Stimulated activated CD4-positive, alpha-beta T cell treated with anti-CD3 and anti-CD28 coated beads, Interleukin-1b, Interleukin-23, amount 100 ng/mL, for 24 hours (primary cell): ENCODE measurements around the gene CRTAP.
"Not testable (repeated sequence)": the region's sequence is repeated elsewhere in the genome, so short reads cannot be mapped to it uniquely, and the experiment has no call there.

Source experiments
- DNase-seq, 4 experiments: peaks; one replicate each; pipeline ENCODE4 v3.0.0-alpha.2; 2020; ENCODE audit warnings: low read depth in 4 of 4, low spot score in 1 of 4

Gene CRTAP

GRCh38 chr3:33099109-33099645 is 14.6 kb upstream of the CRTAP start:
- no peak for DNase-seq

DNA sequence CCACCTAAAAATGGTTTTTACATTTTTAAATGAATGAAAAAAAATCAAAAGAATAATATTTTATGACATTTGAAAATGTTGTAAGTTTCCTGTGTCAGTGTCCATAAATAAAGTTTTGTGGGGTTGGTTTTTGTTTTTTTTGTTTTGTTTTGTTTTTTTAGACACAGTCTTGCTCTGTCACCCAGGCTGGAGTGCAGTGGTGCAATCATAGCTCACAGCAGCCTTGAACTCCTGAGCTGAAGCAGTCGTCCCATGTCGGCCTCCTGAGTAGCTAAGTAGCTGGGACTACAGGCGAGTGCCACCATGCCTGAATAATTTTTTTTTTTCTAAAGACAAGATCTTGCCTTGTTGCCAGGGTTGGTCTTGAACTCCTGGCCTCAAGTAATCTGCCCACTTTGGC is 14.1 kb upstream of the CRTAP start:
- DNase-seq: no peak

DNA sequence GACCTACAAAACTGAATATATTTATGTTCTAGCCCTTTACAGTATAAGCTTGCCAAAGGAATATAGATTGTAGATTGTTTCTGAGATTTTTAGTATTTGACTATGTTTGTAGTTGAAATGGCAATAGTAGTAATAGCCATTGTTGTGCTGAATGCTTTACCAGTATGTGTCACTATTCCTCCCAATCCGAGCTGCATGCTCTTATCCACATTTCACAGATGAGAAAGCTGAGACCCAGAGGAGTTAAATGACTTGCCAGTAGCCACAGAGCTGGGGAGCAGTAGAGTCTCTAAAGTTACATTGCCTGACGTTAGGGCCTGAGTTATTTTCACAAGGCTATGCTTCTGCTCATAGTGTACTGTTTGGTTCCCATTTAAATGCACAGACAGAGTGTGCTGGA is 13.6 kb upstream of the CRTAP start:
- no peak for DNase-seq

- no peak for DNase-seq
Measured at GRCh38 chr3:33103034-33103433, 10.8 kb upstream of the CRTAP start.

GRCh38 chr3:33103480-33103879 is 10.3 kb upstream of the CRTAP start:
- DNase-seq: no peak

DNA sequence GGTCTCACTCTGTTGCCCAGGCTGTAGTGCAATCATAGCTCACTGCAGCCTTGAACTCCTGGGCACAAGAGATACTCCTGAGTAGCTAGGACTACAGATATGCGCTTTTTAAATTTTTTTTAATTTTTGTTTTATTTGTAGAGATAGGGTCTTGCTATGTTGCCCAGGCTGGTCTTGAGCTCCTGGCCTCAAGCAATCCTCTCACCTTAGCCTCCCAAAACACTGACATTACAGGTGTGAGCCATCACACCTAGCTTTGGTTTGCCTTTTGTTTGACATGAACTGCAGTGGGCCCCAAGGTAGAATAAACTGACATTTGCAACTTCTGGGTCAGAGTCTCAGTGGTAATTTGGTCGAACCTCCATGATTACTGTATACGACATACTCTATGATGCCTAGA is 9.0 kb upstream of the CRTAP start:
- DNase-seq: no peak

DNA sequence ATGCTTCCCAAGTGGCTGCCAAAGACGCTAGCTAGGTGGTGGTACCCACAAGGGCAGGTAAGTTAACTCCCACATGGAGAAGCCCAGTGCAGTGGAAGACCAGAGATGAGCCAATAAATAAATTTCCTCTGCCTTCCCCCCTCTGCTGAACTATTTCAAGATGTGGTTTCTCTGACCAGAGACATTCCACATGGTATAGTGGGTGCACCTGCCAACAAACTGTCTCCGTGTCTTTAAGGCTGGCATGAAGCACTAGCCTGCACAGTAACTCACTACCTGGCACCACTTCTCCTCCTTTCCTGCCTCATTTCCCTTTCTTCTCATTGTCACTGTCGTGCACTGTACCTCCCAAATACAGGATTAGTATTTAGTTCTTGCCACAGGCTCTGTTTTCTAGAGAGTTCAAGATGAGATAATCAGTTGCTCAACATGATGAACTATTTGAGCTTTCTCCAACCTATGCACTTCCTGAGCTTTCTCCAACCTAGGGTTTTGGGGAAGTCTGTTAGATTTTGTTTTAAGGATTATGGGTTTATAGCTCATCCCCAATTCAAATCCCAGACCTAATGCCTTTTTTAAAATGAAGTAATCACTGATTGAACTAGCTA is 8.4 kb upstream of the CRTAP start:
- DNase-seq: no peak

DNA sequence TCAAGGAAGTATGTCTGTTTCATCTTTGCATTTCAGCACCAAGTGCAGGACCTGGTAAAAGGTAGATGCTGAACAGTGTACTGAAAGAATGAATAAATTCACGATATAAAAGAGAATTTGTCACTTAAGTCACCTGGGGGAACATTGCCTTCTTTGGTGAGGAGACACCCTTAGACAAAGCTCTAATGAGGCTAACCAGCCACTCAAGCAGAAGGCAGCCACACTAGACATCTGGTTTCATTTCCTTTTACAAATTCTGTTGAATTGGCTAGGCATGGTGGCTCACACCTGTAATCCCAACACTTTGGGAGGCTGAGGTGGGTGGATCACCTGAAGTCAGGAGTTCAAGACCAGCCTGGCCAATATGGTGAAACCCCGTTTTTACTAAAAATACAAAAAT is 7.0 kb upstream of the CRTAP start:
- not testable (repeated sequence) for DNase-seq

DNA sequence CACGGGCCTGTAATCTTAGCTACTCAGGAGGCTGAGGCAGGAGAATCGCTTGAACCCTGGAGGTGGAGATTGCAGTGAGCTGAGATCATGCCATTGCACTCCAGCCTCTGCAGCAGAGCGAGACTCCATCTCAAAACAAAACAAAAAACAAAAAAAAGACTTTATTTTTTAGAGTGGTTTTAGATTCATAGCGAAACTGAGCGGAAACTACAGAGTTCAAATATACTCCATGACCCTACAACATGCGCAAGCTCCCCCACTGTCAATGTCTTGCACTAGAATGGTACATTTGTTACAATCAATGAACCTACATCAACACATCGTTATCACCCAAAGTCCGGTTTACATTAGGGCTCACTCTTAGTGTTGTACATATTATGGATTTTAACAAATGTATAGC is 2.2 kb upstream of the CRTAP start:
- DNase-seq: no peak

DNA sequence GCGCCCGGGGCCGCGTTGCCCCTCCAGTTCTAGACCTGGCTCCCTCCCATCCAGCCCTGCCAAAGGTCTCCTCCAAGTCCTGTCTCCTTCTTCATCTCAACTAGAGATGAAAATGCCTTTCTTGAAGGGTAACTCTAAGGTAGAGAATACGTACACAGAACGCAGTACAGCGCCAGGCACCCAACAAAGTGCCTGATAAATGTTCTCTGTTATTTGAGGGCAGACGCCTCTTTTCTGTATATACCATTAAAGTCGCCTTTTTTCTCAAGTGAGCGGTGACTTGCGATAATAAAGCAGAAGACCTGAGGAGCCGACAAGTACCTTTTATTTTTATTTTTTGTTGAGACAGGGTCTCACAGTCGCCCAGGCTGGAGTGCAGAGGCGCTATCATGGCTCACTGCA is 809 bp downstream of the CRTAP start:
- no peak for DNase-seq

DNA sequence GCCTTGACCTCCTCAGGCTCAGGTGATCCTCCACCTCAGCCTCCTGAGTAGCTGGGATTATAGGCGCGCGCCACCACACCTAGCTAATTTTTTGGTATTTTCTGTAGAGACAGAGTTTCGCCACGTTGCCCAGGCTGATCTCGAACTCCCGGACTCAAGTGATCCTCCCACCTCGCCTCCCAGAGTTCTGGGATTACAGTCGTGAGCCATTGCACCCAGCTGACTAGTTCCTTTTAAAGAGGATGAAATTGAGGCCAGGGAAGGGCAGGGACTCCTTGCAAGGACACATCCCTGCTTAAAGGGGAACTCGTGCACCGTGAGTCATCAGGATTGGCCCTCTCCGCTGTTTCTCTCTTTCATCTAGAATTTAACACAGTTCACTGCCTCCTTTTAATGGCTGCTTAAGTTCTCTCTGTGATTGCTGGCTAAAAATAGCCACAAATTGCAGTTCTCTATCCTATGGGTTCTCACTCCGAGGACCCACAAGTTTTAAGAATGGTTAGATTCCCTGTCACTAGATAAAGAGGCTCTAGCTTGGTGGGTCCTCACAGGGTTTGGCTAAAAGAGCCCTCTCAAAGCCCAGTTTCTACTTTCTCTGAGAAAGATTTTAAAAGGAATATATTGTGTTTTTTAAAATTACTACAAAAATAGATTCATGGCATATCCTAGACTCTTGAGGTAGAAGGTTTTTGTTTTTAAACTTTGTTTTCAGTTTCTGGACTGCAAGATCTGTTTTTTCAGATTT is 1.4 kb downstream of the CRTAP start:
- DNase-seq: no peak

DNA sequence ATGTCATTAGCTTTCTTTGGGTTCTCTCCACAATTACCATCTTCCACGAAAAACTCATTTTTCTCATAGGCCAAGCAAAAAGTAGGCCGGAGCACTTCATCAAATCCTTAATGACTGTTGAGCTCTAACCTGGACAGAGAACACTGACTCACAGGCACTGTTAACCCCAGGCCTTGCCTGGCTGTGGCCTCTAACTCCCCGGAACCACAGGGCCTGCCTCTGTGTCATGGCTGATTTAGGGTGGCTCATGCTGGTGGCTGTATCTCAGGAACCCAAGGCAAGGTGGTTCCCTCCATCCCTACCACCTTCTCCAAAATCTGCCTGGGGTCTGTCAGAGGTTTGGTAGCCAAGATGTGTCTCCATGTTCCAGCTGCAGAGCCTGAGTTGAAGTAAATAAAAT is 3.6 kb downstream of the CRTAP start:
- DNase-seq: no peak

- DNase-seq: no peak
Measured at GRCh38 chr3:33119891-33120290, 6.1 kb downstream of the CRTAP start.

DNA sequence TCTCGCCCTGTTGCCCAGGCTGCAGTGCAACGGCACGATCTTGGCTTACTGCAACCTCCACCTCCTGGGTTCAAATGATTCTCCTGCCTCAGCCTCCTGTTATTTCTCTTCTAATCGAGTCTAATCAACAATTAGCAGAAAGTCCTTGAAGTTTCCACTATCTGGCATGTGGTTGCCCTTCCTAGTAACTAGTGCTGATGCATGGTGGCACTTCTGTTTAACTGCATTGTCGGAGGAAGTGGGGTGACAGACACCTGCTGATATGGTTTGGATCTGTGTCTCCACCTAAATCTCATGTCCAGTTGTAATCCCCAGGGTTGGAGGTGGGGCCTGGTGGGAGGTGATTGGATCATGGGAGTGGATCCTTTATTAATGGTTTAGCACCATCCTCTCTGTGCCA is 9.2 kb downstream of the CRTAP start:
- no peak for DNase-seq

DNA sequence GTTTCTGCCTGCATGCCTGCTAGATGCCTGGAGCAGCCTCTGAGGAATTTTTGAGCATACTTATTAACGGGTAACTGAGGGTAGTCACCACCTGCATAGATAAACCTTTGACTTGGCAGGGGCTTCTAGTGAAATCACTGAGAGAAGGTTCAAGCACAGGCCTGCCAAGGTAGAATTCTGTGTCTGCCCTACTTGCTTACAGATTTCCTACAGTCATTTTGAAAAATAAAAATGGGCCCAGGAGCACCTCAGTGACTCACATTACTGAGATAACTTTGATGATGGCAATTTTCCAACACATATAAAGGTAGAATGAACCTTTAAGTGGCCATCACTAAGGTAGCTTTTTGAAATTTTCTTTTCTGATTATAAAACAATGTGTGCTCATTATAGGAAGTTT is 10.8 kb downstream of the CRTAP start:
- DNase-seq: no peak

GRCh38 chr3:33125840-33126239 is 12.0 kb downstream of the CRTAP start:
- DNase-seq: no peak

DNA sequence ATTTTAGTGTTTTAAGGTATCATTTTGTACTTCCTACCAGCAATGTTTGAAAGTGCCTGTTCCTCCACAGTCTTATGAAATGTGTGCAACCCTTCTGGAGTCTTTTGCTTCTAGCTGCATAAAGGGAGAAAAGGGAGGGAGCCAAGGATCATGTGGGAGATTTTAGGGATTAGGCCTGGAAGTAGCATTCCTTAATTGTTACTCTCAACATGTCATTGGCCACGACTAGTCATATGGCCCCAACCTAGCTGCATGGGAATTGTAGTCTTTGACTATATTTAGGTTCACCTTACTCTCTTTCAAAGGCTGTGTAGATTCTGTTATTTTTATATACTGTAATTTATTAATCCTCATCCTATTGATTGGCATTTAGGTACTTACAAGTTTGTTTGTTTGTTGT is 14.9 kb downstream of the CRTAP start:
- no peak for DNase-seq

DNA sequence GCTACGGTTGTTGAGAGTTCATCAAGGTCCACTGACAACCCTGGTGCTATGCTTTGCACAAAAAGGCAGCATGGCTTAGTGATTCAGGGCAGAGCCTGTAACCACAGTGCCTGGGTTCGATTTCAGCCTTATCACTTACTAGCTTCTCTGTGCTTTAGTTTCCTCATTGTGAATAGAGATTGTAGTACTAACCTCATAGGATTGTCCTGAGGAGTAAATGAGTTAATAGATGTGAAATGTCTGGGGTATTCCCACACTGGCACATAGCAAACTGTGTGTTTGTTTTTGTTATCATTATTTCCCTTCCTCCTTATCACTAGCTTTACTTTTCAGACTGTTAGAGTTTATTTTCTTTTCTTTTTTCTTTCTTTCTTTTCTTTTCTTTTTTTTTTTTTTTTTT is 16.3 kb downstream of the CRTAP start:
- no peak for DNase-seq

DNA sequence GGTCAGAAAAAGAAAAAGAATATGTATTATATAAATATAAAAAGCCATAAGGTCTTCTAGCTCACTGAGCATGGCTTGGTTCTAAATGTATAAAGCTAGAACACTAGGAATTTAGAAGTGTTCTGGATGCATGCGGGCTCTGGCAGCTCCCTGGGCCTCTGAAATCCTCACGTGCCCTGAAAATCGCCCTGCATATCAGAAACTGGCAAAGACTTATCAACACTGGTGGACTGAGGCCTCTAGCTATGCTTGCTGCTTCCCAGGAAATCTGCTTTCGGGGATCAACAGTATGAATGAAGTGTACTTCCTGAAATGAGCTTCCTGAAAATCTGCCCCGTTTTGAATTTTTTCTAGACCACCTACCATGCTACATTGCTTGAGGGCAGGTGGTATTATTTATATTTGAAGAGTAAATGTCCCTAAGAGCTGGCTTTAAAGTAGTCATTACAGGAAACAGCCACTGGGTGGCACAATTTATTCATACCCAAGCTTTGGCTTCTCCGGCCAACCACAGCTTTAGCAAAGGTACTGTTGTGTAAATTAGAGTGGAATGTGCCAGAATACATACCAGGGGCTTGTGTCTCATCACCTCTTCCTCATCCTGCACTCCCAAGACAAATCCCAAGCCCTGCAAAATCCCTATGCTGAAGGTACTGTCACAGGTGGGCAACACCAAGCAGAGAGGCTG is 17.7 kb downstream of the CRTAP start:
- DNase-seq: peak in 2 of 4 experiments; percentile 15 to 16

DNA sequence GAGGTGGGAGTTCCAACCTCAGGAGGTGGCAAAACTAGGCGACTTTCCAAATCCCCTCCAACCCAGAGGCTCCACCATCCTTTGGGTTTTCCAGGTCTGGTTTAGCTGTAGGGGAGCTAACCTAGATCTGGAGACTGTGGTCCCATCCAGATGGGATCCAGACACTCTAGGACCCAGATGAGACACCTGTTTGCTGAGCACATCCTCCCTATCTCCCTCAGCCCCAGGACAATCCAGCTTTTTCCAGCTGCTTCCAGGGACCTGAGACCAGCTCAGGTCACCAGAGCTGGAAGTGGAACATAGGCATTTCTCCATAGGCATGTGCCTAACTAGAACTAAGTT is 18.2 kb downstream of the CRTAP start:
- DNase-seq: no peak

- no peak for DNase-seq
Measured at GRCh38 chr3:33134026-33134625, 20.3 kb downstream of the CRTAP start.

GRCh38 chr3:33137691-33138090 is 23.9 kb downstream of the CRTAP start:
- no peak for DNase-seq
